Stimulated activated CD4-positive, alpha-beta T cell treated with anti-CD3 and anti-CD28 coated beads, Interleukin-15, amount 100 ng/mL, for 1 hour (primary cell): ENCODE measurements around the gene GPR141.

Experiments used
- DNase-seq, 2 donors: peaks; one replicate each; pipeline ENCODE4 v3.0.0-alpha.2; 2020; ENCODE audit warnings: low read depth in 1 of 2, low spot score in 1 of 2

The GPR141 gene, protein sequence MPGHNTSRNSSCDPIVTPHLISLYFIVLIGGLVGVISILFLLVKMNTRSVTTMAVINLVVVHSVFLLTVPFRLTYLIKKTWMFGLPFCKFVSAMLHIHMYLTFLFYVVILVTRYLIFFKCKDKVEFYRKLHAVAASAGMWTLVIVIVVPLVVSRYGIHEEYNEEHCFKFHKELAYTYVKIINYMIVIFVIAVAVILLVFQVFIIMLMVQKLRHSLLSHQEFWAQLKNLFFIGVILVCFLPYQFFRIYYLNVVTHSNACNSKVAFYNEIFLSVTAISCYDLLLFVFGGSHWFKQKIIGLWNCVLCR

DNA sequence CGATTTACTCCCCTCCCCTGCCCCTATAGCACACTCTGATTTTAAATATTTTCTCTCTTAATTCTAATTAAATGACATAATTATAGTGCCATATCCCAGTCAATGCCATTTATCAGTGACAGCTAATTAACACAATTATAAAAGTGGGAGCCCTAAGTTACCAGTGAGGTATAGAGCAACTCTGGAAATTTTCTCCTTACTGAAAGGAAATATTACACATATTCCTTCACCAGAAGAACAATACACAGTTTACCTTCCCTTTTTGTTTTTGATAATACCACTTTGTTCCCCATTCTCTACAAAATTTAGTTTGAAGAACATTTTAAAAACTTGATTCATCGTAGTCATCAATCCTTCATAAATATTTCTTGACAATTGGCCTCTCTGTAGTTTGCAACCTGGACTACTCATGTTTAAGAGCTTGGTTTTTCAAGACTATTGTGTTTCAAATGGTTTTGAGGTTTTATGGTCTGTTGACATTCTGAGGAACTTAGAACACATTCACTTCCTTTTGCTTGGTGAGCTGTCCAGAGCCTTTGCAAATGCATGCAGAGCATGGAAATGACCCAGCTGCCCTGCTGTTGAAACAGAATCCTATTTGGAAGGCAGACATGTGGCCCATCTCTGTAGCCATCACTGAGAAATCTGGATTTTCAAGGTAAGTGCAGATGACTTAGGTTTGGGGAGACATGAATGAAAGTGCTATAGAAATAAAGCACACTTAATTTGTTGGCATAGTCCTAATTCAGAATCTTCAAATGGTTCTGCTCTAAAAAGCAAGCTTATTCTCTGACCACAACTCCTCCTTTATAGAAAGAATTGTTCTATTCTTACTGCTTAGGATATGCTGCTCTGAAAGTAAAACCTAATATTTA, at the start of gene GPR141:
Gene GPR141, plus strand, starts transcription at position 521 of the 875 bp plus-strand sequence. CDS start 56,628 bp downstream, outside the sequence.
- DNase-seq, result no peak

DNA sequence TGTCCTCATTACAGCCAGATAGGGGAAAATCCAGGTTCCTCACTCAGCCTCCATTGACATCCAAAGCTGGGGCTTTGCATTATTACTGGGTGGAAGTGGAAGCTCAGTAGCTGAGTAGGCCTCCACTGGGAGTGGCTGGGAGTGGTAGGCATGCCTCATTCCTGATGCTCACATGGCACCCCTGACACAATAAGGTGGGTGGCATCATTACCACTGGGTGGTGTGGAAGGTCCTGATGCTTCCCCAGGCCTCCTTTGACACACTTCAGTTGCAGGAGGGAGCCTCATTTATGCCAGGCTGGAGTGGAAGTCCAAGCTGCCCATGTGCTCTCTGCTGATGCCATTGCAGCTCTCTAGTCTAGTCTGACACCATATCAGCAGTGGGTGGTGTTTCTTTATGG, 48.2 kb upstream of the GPR141 start:
- no peak for DNase-seq

DNA sequence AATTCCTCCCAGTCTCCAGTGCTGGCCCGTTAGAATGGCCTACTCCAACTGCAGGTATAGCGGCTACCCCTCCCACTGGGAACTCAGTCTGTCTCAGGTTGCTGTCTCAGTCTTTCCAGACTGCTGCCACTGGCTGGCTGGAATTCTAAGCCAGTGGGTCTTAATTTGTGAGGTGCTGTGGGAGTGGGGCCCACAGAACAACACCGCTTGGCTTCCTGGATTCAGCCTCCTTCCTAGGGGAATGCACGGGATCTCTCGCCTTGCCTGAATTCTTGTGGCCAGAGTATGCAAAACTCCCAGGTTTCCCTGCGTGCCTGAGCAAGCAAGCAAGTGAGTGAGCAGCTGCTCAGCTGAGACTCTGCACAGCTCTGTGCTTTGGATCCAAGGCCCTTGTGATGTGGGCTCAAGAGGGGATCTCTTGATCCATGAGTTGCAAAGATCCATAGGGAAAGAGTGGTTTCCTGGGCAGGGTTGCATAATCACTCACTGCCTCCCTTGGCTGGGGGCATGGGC, 41.5 kb upstream of the GPR141 start:
- DNase-seq, result no peak

DNA sequence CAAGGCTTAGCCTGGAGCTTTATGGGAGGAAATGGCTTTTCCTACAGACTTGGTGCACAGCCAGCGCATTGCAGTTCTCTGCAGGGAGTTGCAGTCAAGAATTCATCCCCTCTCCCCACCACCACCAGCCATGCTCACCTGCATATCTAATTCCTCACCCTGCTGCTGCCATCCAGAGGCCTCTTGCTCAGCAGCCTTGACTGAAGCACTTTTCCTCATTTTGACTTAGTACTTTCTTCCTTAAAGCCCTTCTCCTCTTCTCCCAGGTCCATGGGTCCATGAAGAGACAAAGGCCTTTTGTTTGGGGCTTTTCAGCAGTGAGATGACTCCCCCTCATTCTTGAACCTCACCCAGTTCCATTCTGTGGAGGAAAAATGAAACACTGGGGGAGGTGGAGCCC, 39.7 kb upstream of the GPR141 start:
- no peak for DNase-seq

DNA sequence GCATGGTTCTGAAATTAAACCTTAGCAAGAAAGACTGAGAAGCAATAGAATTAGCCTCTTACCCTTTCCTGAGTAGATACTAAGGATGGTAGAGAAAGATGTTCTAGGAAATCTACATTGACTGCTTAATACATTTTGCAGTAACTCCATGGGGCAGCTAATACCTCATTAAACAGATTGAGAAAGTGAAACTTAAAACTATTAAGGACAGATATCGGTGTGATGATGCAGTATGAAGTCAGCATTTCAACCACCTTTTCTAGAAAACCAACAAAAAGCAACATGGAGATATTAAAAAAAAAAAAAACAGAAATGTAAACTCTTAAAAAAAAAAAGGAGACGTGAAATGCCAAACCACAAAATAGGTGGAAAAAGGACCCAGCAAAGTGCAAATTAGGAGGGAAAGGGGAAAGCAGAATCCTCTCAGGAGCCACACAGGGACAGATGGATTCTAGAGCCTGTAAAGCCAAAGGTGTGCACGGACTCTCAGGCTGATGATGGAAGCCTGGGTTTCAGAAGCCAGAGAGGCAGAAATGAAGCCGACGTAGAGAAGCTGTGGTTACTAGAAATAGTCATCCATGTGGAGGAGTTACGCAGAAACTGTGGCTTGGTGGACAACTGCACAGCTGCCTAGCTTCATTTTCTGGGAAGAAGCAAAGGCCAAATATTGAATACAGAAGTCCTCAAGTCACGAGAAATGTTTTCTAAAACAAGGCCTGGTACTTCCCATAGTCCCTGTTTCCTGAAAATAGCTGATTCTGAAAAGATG, 38.1 kb upstream of the GPR141 start:
- DNase-seq, result no peak

DNA sequence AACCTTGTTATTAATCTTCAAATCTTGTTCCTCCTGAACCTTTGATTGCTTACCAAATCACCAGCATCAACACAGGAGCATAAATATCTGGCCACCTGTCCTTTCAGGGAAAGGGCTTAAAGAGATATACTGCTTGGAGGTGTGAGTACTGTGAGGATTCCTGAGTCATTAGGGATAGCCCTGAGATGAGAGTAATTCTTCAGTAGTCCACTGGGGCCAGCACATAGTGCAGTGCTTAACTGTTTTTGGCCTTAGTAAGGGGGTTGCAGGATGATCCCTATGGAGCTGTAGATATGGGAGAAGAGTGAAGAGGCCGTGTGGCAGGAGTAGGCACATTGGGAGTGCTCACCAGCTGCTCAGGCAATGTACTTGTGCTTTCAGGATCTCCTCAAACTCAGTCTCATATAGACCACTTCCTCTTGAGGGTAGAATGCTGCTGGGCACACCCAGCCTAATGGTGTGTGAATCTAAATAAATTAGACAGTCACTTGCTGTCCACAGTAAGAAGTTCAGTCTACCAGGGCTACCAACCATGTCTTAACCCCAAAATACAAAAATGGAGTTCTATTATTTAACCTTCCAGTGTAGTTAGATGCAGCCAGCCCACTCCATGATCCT, 26.5 kb upstream of the GPR141 start:
- DNase-seq, result no peak

DNA sequence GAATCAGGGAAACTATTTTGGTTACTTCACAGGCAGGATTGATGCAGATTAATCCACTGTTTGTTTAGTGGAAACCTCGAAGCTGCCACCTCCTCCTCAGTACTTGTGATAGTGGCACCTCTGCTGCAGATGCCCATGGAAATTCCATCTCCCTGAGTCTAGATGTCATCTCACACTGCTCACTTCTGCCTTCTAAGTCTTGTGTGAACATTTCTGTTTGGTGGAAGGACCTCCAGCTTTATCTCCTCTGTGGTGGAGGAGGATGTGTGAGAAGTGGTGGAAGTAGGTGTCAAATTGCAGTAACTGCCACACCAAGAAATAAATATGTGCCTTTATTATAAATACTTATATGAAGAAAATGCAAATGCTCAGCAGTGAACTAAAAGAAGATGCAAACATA, 25.8 kb upstream of the GPR141 start:
- no peak for DNase-seq

DNA sequence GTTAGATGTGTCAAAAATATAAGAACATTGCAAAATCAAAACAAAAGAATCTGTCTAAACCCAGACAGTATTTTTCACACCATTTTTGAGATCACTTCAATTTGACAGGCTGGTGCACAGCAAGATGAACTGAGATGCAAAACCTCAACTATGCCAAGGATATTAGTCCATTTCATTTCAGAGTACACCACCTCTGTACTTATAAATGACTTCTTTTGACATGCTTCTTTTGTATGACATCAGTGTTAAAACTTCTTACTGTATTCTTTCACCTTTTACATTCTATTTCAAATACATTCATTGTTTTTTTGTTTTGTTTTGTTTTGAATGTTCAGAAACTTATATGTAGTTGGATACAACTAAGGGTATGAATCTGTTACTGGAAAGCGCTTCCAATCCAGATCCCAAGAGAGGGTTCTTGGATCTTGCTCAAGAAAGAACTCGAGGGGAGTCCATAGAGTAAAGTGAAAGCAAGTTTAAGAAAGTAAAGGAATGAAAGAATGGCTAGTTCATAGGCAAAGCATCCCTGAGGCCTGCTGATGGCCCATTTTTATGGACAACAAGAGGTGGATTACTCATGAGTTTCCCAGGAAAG, 23.5 kb upstream of the GPR141 start:
- DNase-seq, result no peak

DNA sequence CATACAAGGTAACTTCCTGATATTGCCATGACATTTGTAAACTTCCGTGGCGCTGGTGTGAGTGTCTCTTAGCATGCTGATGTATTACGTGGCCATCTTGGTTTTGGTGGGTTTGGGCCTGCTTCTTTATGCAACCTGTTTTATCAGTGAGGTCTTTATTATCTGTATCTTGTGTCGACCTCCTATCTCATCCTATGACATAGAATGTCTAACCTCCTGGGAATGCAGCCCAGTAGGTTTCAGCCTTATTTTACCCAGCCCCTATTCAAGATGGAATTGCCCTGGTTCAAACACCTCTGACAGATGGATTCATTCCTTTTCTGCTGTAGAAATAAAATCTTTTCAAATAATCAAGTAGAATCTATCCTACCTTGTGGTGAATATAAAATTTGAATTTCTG, 23.0 kb upstream of the GPR141 start:
- DNase-seq, result no peak

DNA sequence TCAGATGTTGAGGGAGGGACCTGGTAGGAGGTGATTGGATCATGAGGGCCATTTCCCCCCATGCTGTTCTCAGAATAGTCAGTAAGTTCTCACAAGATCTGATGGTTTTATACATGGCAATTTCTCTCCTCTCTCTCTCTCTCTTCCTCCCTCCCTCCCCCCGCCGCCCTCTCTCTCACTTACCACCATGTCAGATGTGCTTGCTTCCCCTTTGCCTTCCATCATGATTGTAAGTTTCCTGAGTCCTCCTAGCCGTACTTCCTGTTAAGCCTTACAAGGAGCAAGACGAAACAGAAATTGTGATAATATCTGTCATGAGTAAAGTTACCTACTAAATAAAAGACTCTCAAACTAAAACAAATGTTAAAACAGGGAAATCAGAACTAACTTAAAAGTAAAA, 19.9 kb upstream of the GPR141 start:
- no peak for DNase-seq

DNA sequence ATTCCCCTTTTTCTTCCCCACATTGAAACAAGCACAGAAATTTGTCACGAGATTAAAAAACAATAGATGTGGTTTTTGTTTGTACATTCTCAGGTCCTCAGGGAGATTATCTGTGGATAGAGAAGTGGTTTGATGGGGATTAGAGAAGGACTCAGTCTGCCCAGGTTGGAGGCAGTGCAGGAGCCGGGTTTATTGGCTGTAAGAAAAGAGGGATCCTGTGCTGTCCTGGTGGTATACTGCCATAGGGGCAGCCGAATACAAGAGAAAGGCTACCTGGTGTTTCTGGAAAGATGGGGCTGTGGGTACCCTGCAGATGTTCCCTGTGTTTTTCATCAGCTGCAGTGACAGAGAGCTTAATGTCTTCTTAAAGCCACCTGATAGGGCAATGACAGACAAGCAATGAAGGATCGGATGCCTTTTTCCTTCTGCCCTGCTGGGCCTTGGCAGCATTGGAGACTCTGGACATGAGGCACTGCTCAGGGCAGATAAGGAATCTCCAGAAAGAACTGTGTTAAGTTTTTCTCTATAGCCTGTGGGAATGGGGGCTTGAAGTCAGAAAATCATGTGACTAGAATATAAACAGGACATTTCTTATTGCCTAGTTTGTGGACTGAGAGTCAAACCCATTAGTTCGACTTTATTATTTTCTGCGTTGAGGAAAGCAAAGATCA, 18.1 kb upstream of the GPR141 start:
- no peak for DNase-seq

DNA sequence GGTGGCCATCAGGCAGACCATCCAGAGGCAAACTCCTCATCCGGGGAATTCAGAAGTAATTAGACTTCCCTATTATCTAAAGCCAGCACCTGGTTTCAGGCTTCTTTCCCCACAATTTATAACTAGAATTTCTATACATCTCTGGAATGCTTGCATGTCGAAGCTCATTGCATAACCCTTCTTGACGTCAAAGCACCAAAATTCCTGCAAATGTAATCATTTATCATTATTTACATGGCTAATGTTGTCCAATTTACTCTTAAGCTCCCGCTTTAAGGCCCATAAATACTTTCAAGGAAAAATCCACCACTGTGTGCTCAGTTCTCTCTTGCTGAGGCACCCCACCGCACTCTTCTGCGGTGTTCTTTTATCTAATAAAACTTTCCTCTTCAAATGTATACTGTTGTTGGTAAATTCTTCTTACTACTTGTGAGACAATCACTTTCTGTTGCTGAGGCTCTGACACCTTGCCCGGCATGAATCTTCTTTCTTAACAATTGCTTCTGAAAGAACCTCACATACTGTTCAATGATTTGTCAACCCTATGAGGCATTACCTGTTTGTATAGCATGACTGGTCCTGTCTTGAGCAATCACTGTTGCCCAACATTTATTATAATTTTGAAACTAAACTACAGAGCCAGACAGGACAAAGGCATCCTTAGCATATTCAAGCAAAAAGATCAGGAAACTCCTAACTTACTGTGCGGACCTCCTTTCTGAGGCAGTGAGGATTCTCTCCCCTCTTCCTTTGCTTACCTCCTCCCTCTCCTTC, 17.4 kb upstream of the GPR141 start:
- no peak for DNase-seq

DNA sequence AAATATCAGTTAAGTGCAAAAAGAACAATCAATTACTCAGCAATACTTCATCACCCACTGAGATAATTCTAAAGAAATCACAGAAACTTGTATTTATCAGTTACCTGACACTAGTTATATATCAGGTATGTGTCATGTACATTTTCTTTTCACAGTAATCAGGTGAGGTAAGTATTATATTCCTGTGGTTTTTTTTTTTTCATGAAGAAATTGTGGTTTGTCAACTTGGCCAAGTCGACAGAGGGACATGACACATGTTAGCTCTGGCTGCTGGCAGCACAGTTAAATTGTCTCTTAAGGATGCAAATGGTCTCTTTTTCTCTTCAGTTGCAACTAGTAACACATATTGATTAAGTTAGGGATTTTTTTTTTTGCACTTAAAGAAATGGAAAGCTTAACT, 13.7 kb upstream of the GPR141 start:
- DNase-seq, result no peak

DNA sequence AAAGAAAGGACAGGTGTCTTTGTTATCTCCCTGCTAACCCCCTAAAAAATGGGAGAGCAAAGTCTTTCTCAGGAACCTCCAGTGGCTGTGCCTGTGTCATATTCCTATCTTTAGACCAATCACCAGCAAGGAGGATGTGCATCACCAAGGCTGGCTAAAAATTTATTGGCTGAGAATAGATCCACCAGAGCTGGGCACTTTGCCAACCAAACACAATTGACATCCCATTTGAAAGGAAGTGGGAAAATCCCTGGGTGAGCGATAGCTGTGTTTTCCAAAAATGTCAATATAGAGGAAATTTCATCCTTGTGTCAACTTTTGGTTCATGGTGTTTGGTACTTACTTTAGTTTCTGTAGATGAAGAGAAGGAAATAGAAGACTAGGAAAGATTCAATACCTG, 13.1 kb upstream of the GPR141 start:
- DNase-seq, result no peak

DNA sequence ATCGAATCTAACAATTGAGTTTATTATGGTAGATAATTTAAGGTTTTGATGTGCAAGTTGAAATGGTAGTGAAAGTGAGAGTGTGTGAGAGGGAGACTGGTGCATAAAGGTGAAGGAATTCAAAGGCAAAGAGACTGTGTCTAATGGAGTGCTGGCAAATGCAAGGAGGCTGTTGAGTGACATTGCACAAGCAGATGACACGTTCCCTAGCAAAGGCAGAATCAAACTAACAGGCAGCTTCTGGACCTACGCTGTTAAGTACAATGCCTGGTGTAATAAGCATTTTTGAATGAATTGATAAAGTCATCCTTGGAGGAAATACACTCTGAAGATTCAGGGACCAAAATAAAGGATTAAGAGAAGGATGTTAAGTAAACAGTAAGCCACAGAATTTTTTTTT, 11.7 kb upstream of the GPR141 start:
- DNase-seq, result no peak

DNA sequence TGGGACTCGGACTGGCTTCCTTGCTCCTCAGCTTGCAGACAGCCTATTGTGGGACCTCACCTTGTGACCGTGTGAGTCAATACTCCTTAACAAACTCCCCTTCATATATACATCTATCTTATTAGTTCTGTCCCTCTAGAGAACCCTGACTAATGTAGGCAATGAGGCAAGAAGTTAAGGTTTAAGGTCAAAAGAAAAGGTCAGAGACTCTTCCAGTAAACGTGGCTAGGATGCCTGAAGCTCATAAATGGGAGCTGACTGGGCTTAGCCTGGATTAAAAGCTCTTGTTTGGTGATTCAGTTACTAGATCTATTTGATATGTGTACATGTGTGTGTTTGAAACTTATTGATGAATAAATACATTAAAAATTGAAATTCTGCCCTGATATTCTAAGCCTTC, 10.6 kb upstream of the GPR141 start:
- DNase-seq, result no peak

DNA sequence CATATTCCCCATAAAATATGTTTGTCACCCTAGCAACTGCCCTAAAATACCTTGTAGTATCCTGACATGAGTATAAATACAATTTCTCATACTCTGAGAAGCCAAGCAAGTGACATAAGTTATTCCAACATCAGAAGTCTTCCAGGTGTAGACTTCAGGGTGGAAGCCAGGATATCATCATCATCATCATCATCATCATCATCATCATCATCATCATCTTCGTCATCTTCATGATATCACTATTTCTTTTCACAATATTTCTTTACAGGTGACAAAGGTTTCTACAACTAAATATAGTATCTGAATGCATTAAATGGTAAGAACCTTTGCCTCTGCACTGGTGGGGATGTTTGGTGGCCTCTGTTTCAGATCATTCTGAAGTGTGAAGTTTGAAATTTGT, 10.0 kb upstream of the GPR141 start:
- DNase-seq, result no peak

DNA sequence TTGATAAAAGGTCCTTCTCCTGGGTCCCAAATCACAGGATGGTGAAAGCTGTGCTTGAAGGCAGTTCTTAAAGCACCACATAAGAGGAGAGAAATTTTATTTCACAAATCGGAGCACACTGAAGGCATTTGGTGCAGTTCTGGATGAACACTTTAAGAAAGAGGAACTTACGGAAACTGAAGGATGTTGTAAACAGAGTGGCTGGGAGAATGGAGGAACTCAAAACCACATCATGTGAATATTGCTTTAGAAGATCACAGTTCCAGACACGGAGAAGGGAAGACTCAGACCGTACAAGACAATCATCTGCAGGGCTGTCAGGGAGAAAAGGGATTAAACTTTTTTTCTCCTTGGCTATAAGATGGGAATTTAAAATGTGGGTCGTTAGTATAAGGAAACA, 9.0 kb upstream of the GPR141 start:
- no peak for DNase-seq

DNA sequence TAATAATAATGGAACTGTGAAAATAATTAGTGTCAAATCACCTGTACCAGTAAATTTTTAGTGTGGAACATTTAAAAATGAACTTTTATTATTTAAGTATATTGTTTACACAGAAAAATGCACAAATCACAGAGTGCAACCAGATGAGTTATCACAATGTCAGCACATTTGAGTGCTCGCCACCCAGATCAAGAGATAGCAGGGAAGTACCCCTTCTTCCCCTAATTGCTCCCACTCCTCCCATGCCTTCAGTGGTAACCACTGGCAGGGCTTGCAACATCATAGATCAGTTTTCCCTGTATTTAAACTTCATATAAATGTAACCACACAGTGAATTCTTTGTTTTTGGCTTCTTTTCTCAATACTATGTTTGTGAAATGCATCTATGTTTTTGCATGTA, 7.8 kb upstream of the GPR141 start:
- DNase-seq, result no peak

DNA sequence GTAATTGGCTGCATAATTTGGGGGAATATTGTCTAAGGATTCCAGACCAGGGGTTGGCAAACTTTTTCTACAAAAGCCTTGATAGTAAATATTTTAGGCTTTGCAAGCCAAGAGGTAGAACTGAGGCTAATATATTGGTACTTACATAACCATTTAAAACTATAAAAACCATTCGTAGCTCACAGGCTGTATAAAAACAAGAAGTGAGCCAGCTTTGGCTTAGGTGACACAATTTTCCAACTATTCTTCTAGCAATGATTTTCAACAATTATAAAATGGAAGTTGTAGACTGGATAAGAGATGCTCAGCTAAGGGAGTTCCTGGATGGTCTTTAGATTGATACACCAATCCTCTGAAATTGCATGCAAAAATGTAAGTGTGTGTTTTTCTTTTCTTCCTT, 1.4 kb downstream of the GPR141 start:
- no peak for DNase-seq
